Fibroblast of the conjunctiva (primary cell): Measurements from ENCODE around the gene CDH23.

Experiments used
- DNase-seq: peaks from one replicate; pipeline ENCODE4 v3.0.0-alpha.2; 2010; ENCODE audit warnings: low read depth

The CDH23 gene

DNA sequence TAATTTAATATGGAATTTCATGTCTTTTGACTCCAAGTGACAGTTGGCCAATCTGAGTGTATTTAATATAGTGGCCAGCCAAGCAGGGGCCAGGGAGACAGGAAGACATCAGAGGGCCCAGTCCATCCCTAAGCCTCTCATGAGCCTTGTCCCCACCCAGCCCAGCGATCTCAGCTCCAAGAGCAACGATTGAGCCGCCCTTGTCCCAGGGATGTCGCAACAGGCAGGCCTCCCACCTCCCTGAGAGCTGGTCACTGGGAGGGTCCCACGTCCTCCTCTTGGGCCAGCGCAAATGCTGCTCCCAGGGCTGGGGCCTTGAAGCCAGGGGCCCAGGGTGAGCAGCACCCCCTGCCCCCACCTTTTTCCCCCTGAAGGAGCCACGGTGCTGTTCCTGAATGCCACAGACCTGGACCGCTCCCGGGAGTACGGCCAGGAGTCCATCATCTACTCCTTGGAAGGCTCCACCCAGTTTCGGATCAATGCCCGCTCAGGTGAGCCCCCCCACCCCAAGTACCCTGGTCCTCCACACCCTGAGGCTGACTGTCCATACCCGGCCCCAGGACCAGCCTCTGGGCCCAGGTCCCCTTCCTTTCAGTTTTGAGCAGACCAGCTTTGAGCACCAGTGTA, 293.5 kb downstream of the CDH23 start:
- DNase-seq: no peak

DNA sequence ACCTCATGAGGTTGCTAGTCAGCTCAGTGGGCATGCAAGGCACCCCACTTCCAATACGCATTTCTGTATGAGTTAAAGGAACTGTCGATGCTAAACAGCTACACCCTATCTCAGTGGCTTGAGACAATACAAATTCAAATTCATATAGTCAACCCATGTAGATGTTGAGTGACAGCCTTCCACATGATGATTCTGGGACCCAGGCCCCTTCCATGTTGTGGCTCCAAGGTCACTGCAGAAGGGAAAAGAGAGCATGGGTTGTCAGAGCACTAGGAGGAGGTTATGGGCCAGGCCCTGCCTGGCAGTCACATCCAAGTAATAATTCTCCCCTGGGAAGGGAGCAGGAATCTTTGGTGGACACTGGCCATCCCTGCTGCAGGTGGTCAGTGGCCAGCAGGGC, 294.7 kb downstream of the CDH23 start:
- DNase-seq: no peak

DNA sequence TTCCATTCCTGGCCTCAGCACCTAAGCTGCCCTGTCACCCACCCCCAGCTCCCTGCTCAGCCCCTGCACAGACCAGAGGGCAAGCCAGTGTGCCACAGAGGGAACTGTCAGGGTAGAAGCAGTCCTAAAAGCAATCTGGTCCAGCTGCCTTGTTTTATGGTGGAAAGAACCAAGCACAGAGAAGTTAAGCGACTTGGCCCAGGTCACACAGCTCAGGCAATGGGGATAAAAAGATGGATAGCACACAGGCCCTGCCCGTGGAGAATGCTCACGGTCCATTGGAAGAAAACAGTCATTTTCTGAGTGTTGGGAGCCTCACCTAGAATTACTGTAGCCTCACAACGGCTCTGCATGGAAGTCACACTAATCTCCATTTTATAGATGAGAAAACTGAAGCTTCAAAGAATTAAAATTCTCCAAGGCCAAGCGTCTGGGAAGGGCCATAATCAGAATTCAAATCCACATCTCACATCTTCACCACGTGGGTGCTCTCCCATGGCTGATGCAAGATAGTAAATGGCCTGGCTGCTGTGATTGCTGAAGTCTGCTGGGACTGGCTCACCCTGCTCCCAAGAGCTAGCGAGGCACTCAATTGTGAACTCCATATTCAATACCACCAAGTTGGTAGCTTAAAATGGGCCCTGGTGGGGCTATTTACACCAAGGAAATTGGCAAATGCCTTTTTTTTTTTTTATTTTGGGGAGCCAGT, 296.0 kb downstream of the CDH23 start:
- DNase-seq: no peak

DNA sequence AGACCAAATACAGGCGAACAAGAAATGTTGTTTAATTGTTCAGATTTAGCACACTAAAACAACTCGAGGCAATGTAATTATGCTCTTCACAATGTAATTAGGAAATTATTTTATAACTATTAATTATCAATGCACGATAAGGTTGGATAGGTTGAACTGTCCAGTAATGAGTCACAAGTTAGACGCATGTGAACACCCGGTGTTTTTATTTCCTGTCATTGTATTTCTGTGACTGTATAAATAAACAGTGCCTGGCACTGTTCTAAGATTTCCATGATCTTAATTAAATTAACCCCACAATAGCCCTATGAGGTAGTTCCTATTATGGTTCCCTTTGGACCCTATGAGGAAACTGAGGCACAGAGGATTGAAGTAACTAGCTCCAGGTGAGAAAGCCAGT, 296.7 kb downstream of the CDH23 start:
- no peak for DNase-seq

DNA sequence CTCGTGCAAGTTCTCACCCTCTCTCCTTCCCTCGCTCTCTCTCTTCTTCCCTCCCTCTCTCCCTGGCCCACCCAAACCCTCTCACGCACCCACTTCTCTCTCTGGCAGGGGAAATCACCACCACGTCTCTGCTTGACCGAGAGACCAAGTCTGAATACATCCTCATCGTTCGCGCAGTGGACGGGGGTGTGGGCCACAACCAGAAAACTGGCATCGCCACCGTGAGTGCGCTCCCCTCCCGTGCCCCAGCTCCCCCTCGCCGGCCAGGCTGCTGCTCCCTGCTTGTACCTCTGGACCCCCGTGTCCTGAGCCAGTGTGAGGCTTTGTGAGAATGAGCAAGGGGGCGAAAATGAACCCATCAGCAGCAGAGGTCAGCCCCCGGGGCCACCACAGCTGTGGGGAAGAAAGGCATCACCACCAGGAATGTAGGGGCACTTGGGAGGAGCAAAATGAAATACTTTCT, 297.4 kb downstream of the CDH23 start:
- DNase-seq: no peak

DNA sequence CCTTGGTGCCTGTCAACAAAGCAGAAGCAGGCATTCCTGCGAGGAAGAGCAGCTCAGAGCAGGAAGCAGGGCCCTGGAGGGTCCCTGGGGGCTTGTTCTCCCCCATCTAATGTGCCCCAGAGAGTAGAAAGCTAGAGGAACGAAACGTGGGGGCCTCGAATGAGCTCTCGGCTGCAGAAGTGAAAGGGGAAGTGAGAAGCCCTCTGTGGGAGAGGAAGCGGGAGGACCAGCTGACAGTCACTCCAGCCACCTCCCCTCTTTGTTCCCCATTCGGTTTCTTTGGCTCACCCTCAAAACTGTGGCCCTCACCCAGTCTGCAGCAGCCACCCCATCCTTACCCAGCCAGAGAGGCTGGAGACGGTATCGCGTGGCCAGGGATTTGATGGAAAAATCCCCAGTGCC, 297.8 kb downstream of the CDH23 start:
- DNase-seq: no peak

DNA sequence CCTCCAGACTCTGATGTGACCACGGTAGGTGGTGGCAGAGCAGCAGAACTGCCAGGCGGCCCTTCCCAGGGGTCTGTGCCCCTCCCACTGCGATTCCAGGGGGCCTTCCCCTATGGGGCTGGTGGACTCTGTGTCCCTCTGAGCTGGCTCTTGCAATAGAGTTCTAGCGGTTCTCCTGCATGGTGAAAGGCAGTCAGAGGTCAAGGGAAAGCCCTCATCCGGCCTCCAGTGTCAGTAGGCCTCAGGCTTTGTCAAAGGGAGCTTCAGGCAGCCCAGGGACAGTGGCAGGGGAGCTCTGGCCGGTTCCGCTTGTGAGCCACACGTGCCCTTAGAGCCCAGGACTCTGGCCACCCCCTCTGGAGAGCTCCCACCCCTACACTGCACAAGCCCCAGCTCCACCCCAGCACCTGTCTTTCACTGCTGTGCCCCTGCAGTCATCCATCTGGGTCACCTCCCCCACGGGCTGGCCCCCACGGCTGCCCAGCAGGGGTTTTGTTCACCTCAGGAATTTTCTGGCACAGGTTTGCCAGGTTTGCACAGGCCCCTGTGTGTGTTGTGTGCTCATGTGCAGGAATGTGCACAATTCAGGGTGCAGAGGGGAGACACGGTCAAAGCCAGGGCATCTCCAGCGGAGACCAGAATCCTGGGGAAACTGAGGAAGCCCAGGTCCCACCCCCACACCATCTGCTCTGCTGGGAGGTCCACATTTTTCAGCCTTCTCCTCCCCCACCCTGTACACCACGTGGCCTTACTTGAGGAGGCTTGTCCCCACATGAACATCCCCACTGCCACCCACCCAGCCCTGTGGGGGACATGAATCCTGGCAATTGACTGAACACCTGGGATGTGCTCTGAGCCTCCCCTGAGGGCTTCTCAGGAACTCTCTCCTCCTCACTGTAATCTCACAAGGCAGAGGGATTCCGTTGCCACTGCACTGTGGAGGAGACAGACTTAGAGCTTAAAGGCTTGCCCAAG, 299.1 kb downstream of the CDH23 start:
- DNase-seq: no peak

DNA sequence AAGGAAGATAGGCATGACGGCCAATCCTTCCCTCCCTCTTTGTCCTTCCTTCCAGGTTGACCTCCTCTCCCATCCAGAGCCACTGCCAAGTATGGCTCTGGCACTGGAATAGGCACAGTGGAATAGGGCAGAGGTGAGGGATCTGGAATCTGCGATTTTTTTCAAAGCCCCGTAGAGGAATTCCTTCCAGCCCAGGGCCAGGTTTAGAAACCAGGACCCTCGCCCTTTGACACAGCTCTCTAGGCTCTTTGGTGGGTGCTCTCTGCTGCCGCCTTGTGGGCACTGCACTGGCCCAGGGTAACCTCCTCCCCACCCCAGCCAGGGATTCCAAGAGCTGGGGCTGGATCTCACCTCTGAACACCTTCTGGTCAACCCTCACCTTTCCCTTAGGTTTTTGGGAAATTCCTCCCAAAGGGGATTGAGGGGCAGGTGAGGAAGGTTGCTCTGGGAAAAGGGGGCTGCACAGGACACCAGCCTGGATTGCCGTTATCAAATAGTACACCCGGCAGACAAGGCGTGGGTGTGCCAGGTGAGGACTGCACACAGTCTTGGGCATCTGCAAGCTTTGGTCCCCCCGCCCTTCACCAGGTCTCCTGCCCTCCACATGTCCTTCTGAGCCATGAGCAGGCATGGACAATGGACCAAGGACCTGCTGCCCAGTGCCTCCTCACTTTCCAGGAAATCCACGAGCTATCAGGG, 300.1 kb downstream of the CDH23 start:
- no peak for DNase-seq

DNA sequence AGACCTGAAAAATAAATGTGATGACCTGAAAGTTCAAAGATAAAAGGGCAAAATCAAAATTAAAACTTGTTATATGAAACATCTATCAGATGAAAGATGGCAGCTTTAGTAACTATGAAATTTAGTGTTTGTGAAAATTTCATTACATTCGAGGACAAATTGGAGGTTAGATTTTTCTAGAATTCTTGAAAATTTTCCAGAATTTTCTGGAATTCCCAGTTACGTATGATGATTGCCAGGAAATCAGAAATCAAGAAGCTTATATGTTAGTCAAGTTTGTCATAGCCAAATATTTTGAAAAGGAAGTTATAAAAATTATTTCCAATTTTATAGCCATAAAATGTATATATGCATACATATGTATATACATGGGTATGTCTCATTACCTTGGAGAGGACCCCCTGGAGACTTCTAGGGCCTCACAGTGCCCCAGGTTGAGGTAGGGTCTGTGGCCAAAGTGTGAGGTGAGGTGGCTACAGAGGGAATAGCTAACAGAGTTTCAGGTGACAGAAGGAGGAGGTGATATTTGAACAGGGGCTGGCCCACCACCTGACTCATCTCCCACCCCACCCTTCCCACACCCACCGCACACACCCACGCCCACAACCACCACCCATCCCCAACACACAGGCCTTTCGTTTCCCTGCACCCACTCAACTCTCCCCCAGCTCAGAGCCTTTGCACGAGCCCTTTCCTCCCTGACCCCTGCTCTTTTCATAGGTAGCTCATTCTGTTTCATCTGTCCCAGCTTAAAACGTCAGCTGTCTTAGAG, 301.4 kb downstream of the CDH23 start:
- no peak for DNase-seq

DNA sequence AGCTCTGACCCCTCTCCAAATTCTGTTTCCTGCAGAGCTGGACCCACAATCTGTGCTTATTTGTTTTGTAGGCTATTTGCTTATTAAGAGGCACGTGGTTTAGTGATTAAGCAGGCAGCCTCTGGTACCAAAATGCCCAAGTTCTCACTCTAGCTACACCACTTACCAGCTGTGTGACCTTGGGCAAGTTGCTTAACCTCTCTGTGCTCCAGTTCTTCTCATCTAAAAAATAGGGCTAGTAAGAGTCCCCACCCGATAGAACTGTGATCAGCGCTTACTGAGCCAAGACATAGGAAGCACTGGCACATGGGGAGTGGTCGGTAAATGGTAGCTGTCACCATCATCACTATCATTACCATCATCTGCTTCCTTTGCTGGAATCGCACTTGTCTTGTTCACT, 302.0 kb downstream of the CDH23 start:
- DNase-seq: no peak

DNA sequence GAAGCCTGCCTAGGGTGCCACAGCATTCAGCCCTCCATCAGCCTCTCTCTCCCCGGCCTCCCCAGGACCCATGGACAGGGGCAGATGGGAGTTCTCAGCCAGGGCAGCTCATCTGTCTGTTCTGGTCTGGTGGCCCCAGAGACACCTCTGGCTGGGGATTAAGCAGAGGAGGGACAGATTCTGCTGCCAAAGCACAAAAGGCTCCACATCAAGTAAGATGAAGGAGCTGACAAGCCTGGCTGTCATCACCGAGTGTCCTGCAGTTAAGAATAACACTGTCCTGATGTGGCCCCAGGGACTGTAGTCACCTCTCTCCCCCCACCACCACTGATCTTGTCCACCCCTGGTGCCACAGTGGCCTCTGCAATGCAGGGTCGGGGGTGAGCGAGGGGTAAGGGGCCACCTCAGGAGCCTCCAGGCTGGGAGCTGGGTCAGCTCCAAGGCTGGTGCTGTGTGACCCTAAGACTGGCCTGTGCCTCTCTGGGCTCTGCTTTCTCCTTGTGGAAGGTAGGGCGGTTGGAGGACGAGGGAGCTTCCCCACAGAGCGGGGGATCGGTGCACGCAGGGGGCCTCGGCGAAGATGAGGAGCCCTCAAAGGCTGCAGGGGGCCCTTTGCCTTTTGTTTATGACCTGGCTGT, 304.1 kb downstream of the CDH23 start:
- DNase-seq: no peak

DNA sequence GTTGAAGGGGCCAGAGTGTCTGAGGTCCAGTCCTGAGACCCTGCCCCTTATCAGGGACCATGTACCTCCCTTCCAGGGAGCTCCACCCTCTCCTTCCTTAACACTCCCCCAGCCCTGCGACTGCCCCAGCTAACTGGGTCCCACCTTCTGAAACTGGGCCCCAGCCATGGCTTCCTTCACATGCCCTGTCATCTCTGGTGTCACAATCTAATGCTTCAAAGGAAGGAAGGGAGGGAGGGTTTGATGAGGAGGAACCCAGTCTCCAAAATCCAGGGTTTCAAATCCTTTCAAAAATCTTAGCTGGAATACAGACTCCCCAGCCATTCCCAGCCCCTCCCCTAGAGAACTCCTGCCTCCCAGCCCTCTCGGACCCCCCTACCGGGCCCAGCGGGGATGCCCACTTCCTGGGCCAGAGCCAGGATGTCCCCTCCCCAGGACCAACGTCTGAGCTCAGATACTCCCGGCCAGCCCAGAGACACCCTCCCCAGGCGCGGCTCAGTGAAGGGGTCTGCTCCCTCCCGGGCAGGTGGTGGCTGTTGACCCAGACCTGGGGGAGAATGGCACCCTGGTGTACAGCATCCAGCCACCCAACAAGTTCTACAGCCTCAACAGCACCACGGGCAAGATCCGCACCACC, 304.9 kb downstream of the CDH23 start:
- DNase-seq: no peak

DNA sequence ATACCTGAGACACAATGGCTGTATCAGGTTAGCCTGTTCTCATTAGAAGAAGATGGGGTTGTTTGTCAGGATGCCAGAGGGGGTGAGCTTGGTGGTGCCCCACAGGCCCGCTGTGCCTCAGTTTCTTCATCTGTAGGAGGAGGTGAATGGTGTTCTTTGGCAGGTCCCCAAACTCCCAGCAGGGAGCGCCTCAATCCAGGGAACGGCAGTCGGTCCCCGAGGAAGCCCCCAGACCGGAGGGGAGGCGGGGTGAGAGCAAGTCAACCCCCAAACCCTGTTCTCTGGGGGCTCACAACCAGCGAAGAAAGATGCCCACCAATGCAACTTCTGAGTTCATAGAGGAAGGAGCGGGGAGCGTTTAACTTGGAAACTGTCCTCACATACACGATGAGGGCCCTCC, 306.9 kb downstream of the CDH23 start:
- DNase-seq: no peak

DNA sequence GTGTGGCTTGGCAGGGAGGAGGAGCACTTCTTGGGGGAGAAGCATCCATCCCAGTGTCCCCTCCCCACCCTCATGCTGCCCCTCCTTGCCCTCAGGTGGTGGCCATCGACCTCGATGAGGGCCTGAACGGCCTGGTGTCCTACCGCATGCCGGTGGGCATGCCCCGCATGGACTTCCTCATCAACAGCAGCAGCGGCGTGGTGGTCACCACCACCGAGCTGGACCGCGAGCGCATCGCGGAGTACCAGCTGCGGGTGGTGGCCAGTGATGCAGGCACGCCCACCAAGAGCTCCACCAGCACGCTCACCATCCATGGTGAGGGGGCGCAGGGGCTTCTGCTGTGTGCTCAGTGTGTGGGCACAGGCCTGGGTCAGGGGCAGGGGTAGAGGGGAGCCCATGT, 308.1 kb downstream of the CDH23 start:
- DNase-seq: no peak

DNA sequence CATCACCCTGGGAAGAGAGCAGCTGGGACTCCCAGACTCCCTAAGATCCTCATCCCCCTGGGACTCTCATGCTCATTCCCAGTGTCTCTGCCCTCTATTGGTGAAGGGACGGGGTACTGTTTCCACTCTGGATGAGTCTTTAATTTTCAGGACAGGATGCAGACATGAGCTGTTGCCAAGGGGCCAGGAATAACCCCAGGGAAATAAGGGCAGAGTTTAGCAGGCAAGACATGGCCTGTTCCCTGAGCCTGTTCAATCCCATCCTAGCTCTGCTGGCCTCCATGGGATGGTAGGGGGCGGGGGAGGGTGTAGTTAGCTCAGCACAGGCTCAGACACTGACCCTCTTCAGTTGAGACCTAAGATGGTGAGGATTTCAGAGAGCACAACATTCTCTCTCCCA, 308.9 kb downstream of the CDH23 start:
- DNase-seq: no peak

DNA sequence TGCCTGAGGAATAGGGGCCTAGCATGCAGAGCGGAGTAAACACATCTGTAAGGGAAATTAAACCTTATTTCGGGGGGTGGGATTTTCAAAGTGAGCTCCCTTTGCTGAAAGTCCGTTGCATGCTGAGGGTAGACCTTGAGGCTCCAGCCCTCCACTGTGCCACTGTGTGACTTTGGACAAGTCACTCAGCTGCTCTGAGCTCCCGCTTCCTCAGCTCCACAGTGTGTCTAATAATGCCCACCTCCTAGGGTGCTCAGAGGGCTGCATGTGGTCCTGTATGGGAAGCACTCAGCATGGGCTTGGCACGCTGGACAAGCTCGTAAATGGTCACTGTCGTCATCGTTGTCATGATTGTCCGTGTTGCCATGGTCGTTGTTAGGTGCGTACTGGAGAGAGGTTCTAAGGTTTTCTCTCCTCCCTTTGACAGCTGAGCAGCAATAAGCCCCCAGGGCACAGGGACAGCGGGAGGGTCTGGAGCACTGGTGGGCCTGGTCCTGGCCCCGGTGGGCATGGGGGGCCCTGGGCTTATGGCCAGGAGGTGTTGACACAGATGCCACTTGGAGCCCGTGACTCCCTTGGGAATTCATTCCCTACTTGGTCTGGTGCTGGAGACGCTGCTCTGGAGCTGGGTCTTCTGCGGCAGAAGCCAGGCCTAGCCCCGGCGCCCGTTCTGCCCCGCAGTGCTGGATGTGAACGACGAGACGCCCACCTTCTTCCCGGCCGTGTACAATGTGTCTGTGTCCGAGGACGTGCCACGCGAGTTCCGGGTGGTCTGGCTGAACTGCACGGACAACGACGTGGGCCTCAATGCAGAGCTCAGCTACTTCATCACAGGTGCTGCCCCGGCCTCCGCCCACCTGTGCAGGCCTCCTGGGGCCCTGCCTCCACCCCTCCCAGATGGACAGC, 309.7 kb downstream of the CDH23 start:
- DNase-seq: no peak

DNA sequence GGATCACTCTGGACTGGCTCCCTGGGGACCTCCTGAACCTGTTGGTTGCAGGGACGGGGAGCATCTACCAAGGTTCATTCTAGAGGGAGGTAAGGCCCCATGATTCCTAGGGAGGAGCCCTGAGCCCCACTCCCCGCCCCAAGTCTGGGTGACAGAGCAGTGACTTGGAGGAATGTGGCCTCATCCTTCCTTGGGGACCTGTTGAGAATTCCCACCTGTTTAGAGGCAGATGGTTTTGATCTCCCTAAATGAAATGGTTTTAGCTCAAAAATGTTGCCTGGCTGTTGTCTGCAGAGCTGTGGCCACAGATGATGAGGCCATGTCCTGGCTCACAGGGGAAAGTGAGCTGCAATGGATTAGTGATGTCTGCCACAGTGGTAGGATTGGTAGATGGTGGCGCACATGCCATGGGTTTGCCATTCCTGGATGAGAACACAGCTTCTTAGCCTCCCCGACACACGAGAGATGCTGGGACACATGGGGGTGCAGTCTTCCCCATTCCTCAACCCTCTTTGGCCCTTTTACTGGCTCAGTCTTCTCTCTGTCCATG, 310.6 kb downstream of the CDH23 start:
- DNase-seq: no peak

DNA sequence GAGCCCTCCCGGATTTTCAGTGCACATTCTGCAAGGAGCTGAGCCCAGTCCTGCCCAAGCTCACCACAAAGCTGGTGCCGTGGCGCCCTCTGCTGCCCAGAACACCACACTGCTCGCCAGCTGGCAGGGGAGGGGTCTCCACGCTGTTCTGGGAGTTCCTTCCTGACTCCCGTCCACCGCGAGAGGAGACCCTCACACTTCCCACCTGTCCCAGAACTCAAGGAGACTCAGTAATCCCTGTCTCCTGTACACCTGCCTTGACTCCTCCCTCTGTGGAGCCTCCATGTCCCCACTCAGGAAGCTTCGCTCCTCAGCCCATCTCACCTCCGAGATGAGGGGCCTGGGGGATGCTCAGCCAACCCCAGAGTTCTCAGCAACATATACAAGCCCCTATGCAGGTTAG, 311.6 kb downstream of the CDH23 start:
- no peak for DNase-seq
